ENCODE data around the gene PTPRG.

- no peak for TF ChIP-seq CTCF (IDR thresholded peaks at IDR 0.05; ENCODE audit: low read depth, low read length, missing input control)
- TF ChIP-seq REST (IDR thresholded peaks at IDR 0.05) = no peak
- no peak for TF ChIP-seq FOXA1 (IDR thresholded peaks at IDR 0.05)
- no peak for TF ChIP-seq SP1 (IDR thresholded peaks at IDR 0.05)
- no peak for TF ChIP-seq JUND (IDR thresholded peaks at IDR 0.05)
- no peak for TF ChIP-seq MAX (IDR thresholded peaks at IDR 0.05)
- TF ChIP-seq YY1 (IDR thresholded peaks at IDR 0.05) = no peak
- TF ChIP-seq TAF1 (conservative IDR thresholded peaks at IDR 0.05) = no peak
- no peak for TF ChIP-seq EGR1 (IDR thresholded peaks at IDR 0.05; ENCODE audit: low read depth in 2 of 2)
- TF ChIP-seq RAD21 (IDR thresholded peaks at IDR 0.05) = no peak
- TF ChIP-seq NR2F2 (IDR thresholded peaks at IDR 0.05) = no peak
- TF ChIP-seq ATF3 (IDR thresholded peaks at IDR 0.05) = no peak
- no peak for TF ChIP-seq ZBTB33 (IDR thresholded peaks at IDR 0.05)
- no peak for TF ChIP-seq HNF4G (IDR thresholded peaks at IDR 0.05)
Measured at GRCh38 chr3:61707492-61707891, 146.1 kb downstream of the PTPRG start.

All from liver (tissue), 3 donors.